Left kidney (tissue), 2 donors: ENCODE results near the gene KRT20. TPM values are rescaled to one million over a fixed set of nuclear protein-coding genes. Genes with fewer than 3 reads are reported as not detected.

ENCODE experiments used
- DNase-seq: peaks from one replicate; pipeline ENCODE4 v3.0.0-alpha.2; 2013
- polyA plus RNA-seq: library from polyadenylated mRNA; unstranded; fragments of 120-200 nt; gene quantifications from one replicate; pipeline ENCODE4 v1.2.1, GENCODE V29; 2013; ENCODE audit not compliant: insufficient read length

Gene KRT20
- polyA plus RNA-seq, 1 donor, result 0.33 TPM

- no peak for DNase-seq
These were observed 34.6 kb downstream of the KRT20 start for GRCh38 chr17:40850293-40850972.

GRCh38 chr17:40849723-40850122 is 35.3 kb downstream of the KRT20 start:
- no peak for DNase-seq

- no peak for DNase-seq
These were observed 36.3 kb downstream of the KRT20 start for GRCh38 chr17:40848583-40849235.

GRCh38 chr17:40846515-40847144 is 38.4 kb downstream of the KRT20 start:
- DNase-seq, result no peak

GRCh38 chr17:40844671-40845107 is 40.4 kb downstream of the KRT20 start:
- no peak for DNase-seq

GRCh38 chr17:40843242-40843641 is 41.8 kb downstream of the KRT20 start:
- DNase-seq, result no peak

- no peak for DNase-seq
These were observed 43.8 kb downstream of the KRT20 start for GRCh38 chr17:40841246-40841645.

GRCh38 chr17:40839194-40839593 is 45.8 kb downstream of the KRT20 start:
- no peak for DNase-seq

GRCh38 chr17:40836020-40836419 is 49.0 kb downstream of the KRT20 start:
- no peak for DNase-seq

GRCh38 chr17:40833882-40834281 is 51.2 kb downstream of the KRT20 start:
- DNase-seq, result no peak

GRCh38 chr17:40832840-40833239 is 52.2 kb downstream of the KRT20 start:
- DNase-seq, result no peak

- DNase-seq, result no peak
These were observed 54.8 kb downstream of the KRT20 start for GRCh38 chr17:40830085-40830776.

GRCh38 chr17:40828454-40829044 is 56.5 kb downstream of the KRT20 start:
- DNase-seq, result no peak

- DNase-seq, result no peak
These were observed 57.1 kb downstream of the KRT20 start for GRCh38 chr17:40827746-40828453.

Other genes with a start within 250 kb of the KRT20 start
- 254 TPM for gene SMARCE1, start 237.4 kb downstream of the KRT20 start, polyA plus RNA-seq
- gene KRT222, start 220.1 kb downstream of the KRT20 start, polyA plus RNA-seq, result 0.12 TPM
- gene KRT24, start 181.5 kb downstream of the KRT20 start, polyA plus RNA-seq, result not detected
- not detected for gene KRT25, start 129.9 kb downstream of the KRT20 start, polyA plus RNA-seq
- gene KRT26, start 113.0 kb downstream of the KRT20 start, polyA plus RNA-seq, result not detected
- gene KRT27, start 102.7 kb downstream of the KRT20 start, polyA plus RNA-seq, result not detected
- not detected for gene KRT28, start 85.3 kb downstream of the KRT20 start, polyA plus RNA-seq
- gene KRT10, start 62.6 kb downstream of the KRT20 start, polyA plus RNA-seq, result 45.2 TPM
- gene KRT12, start 18.0 kb downstream of the KRT20 start, polyA plus RNA-seq, result 0.37 TPM
- gene KRT23, start 52.4 kb upstream of the KRT20 start, polyA plus RNA-seq, result 1.1 TPM
- gene KRT39, start 81.7 kb upstream of the KRT20 start, polyA plus RNA-seq, result not detected
- not detected for gene KRT40, start 99.1 kb upstream of the KRT20 start, polyA plus RNA-seq
- not detected for gene KRTAP3-3, start 108.9 kb upstream of the KRT20 start, polyA plus RNA-seq
- gene KRTAP3-2, start 114.7 kb upstream of the KRT20 start, polyA plus RNA-seq, result not detected
- gene KRTAP3-1, start 123.9 kb upstream of the KRT20 start, polyA plus RNA-seq, result not detected
- not detected for gene KRTAP1-5, start 142.0 kb upstream of the KRT20 start, polyA plus RNA-seq
- gene KRTAP1-4, start 145.0 kb upstream of the KRT20 start, polyA plus RNA-seq, result not detected
- not detected for gene KRTAP1-3, start 149.6 kb upstream of the KRT20 start, polyA plus RNA-seq
- gene KRTAP1-1, start 156.2 kb upstream of the KRT20 start, polyA plus RNA-seq, result not detected
- gene KRTAP2-1, start 162.1 kb upstream of the KRT20 start, polyA plus RNA-seq, result not detected
- gene KRTAP2-2, start 170.0 kb upstream of the KRT20 start, polyA plus RNA-seq, result not detected
- gene KRTAP2-3, start 174.9 kb upstream of the KRT20 start, polyA plus RNA-seq, result not detected
- not detected for gene KRTAP2-4, start 180.6 kb upstream of the KRT20 start, polyA plus RNA-seq
- gene KRTAP4-7, start 198.9 kb upstream of the KRT20 start, polyA plus RNA-seq, result not detected
- gene KRTAP4-8, start 212.9 kb upstream of the KRT20 start, polyA plus RNA-seq, result not detected
- not detected for gene KRTAP4-16, start 217.0 kb upstream of the KRT20 start, polyA plus RNA-seq
- gene KRTAP4-9, start 220.1 kb upstream of the KRT20 start, polyA plus RNA-seq, result not detected
- gene KRTAP4-11, start 233.1 kb upstream of the KRT20 start, polyA plus RNA-seq, result not detected
- not detected for gene KRTAP4-12, start 238.9 kb upstream of the KRT20 start, polyA plus RNA-seq